KBM-7 (cell line): ENCODE results near the gene ATF4.

Source experiments
- DNase-seq: peaks from one replicate; pipeline ENCODE4 v3.0.0-alpha.2; 2015
- in situ Hi-C: fragments of 300-500 bp; cut with MboI; formaldehyde crosslinking; loops from 2 replicates; pipeline ENCODE4 v1.14.3; 2020; ENCODE audit warnings: low sequenced_read_pairs, low pct_unique_long_range_greater_than_20kb, mixed read lengths

ATF4 gene

GRCh38 chr22:39567135-39567946 is 47.0 kb downstream of the ATF4 start:
- DNase-seq, result no peak
- in situ Hi-C loops, result no loop called here

DNA sequence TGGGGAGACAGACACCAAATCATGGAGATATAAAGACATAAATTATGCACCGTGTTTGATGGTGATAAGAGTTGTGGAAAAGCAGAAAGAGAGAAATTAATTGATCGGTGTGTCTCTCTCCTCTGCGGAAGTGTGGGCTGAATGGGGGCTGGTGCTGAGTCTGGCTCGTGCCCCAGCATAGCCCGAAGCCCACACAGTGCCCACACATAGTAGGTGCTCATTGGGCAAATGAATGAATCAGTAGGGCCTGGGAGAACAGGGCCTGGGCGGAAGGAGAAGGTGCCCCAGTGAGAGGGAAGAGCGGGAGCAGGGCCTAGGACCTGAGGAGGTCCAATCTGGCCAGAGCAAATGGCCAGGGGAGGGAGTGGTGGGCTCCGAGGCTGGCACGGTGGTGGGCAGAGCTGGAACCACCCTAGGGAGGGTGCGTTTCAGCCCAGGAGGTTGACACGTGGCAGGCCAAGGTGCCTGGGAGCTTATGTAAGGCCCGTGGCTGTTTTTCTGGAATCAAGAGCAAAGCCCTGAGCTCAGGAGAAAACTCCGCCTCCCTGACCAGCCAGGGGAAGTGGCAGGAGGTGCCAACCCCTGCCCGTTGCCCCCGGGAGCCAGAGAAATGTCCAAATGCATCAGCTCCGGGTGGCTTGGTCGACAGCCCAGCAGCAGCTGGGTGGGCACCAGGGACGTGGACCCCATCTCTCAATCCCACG is 48.1 kb downstream of the ATF4 start:
- no peak for DNase-seq
- in situ Hi-C loops, result no loop called here

- DNase-seq, result no peak
- in situ Hi-C loops, result no loop called here
These were observed 48.7 kb downstream of the ATF4 start for GRCh38 chr22:39569066-39569465.

DNA sequence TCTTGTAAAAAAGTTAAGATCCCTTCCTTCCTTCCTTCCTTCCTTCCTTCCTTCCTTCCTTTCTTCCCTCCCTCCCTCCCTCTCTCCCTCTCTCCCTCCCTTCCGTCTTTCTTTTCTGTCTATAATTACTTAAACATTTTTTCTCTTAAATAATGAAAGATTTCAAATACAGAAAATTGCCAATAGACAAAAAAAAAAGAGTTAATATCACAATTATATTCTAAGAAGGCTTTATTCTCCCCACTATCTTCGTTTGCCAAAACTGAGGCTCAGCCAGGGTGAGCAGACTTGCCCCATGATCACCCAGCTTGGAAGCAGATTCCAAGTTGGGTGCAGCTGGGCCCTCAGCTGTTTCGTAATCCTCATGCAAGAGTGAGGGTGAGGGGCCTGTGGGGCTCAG is 49.9 kb downstream of the ATF4 start:
- no peak for DNase-seq
- in situ Hi-C loops, result no loop called here

GRCh38 chr22:39570665-39571064 is 50.3 kb downstream of the ATF4 start, which contains the start of gene CACNA1I:
Gene CACNA1I, plus strand, starts transcription at chr22:39570753. Its CDS starts 0 bp downstream, at chr22:39570753.
- DNase-seq, result no peak
- in situ Hi-C loops, result no loop called here

- no peak for DNase-seq
- in situ Hi-C loops, result no loop called here
These were observed 51.2 kb downstream of the ATF4 start for GRCh38 chr22:39571538-39571937.
